HepG2 (cell line): ENCODE results near the gene RING1. TPM values are rescaled to one million over a fixed set of nuclear protein-coding genes. Genes with fewer than 3 reads are reported as not detected.
A peak's percentile ranks its signal among the peaks of the same experiment; 100 is the strongest.

Experiments
- DBP ChIP-seq: sonication (generic); formaldehyde crosslinking; IDR thresholded peaks from 2 replicates; pipeline ENCODE4 v1.4.0; 2020; ENCODE audit warnings: missing genetic modification reagents; ENCODE audit errors: not compliant biosample characterization
- FOXO4 ChIP-seq: sonication (generic); formaldehyde crosslinking; conservative IDR thresholded peaks from 2 replicates; pipeline ENCODE4 v1.8.1; 2023; ENCODE audit warnings: missing genetic modification reagents
- HNRNPH1 ChIP-seq: fragments of 200-400 bp; formaldehyde crosslinking; optimal IDR thresholded peaks from 2 replicates; pipeline ENCODE3; 2017; ENCODE audit warnings: mild to moderate bottlenecking, low read depth, low read length
- JUNB ChIP-seq: sonication (generic); formaldehyde crosslinking; IDR thresholded peaks from 2 replicates; pipeline ENCODE4 v1.8.0; 2022; ENCODE audit warnings: missing genetic modification reagents, mild to moderate bottlenecking, borderline replicate concordance
- KDM5A ChIP-seq: fragments of 200-600 bp; sonication (generic); IDR thresholded peaks from 2 replicates; pipeline ENCODE4 v1.7.0; 2018; ENCODE audit warnings: antibody characterized with exemption, mild to moderate bottlenecking, low read length, borderline replicate concordance
- MXD4 ChIP-seq: IDR thresholded peaks from 2 replicates; pipeline ENCODE4 v1.6.1; 2016; ENCODE audit warnings: mild to moderate bottlenecking, missing biosample characterization, missing genetic modification reagents
- PAXIP1 ChIP-seq: sonication (generic); formaldehyde crosslinking; conservative IDR thresholded peaks from 2 replicates; pipeline ENCODE4 v1.4.0; 2020; ENCODE audit warnings: mild to moderate bottlenecking, missing genetic modification reagents, moderate library complexity
- SMAD1 ChIP-seq: sonication (generic); formaldehyde crosslinking; IDR thresholded peaks from 2 replicates; pipeline ENCODE4 v1.4.0; 2020; ENCODE audit warnings: missing genetic modification reagents, low read depth, mild to moderate bottlenecking, borderline replicate concordance
- SMAD9 ChIP-seq: sonication (generic); formaldehyde crosslinking; IDR thresholded peaks from 2 replicates; pipeline ENCODE4 v1.5.1; 2020; ENCODE audit warnings: mild to moderate bottlenecking, missing genetic modification reagents
- THAP11 ChIP-seq: IDR thresholded peaks from 2 replicates; pipeline ENCODE4 v1.6.1; 2016; ENCODE audit warnings: missing biosample characterization, missing genetic modification reagents
- ZKSCAN5 ChIP-seq: sonication (generic); formaldehyde crosslinking; IDR thresholded peaks from 2 replicates; pipeline ENCODE4 v1.5.1; 2020; ENCODE audit warnings: mild to moderate bottlenecking, missing genetic modification reagents
- ZNF224 ChIP-seq: sonication (generic); formaldehyde crosslinking; IDR thresholded peaks from 2 replicates; pipeline ENCODE4 v1.5.0; 2020; ENCODE audit warnings: mild to moderate bottlenecking, missing genetic modification reagents
- ZNF350 ChIP-seq: sonication (generic); formaldehyde crosslinking; IDR thresholded peaks from 2 replicates; pipeline ENCODE4 v1.4.0; 2020; ENCODE audit warnings: mild to moderate bottlenecking, low read depth, missing genetic modification reagents, borderline replicate concordance
- ZNF615 ChIP-seq: sonication (generic); formaldehyde crosslinking; IDR thresholded peaks from 2 replicates; pipeline ENCODE4 v1.5.0; 2020; ENCODE audit warnings: mild to moderate bottlenecking, missing genetic modification reagents, borderline replicate concordance
- ZNF782 ChIP-seq: sonication (generic); formaldehyde crosslinking; IDR thresholded peaks from 2 replicates; pipeline ENCODE4 v1.4.0; 2020; ENCODE audit warnings: missing genetic modification reagents, mild to moderate bottlenecking, borderline replicate concordance
- polyA plus RNA-seq, 8 experiments: library from polyadenylated mRNA; depleted of rRNA in 3 of 8; stranded (reverse) in 7 of 8; unstranded in 1 of 8; fragments of >200 nt; fragmentation: Illumina TruSeq in 4 of 8; extraction: Trizol in 4 of 8; gene quantifications; 2 replicates each; pipeline versions ENCODE4 v1.2.1 to v1.2.3, GENCODE V29; 2011 to 2016; ENCODE audit warnings: low read depth in 4 of 8, missing spikeins in 1 of 8, mixed read lengths in 1 of 8; ENCODE audit not compliant: insufficient read depth in 1 of 8
- total RNA-seq, 5 experiments: library from RNA; depleted of rRNA; stranded (reverse); fragments of >200 nt; fragmentation: Illumina TruSeq; extraction: Trizol; gene quantifications; 2 replicates each; pipeline ENCODE4 v1.2.3, GENCODE V29; 2016; ENCODE audit warnings: low read depth in 1 of 5
- TF ChIP-seq, protein P1 (sequence below): sonication (generic); formaldehyde crosslinking; IDR thresholded peaks from 2 replicates; pipeline ENCODE4 v1.4.0; 2020; ENCODE audit warnings: missing genetic modification reagents
- TF ChIP-seq, protein P2 (sequence below): sonication (generic); formaldehyde crosslinking; conservative IDR thresholded peaks from 2 replicates; pipeline ENCODE4 v1.8.0; 2022; ENCODE audit warnings: missing genetic modification reagents

Gene RING1
- total and polyA plus RNA-seq, 2 of the 13 experiments (the other 11 are each of a cell fraction or from before 2014, with no cell fraction given), result 23.9 to 33.6 TPM

GRCh38 chr6:33248932-33249731, 40.8 kb downstream of the RING1 start (continued):
- TF ChIP-seq ZKSCAN5 (CRISPR knock-in tag), result no peak
- TF ChIP-seq JUNB, result no peak
- TF ChIP-seq ZNF782 (CRISPR knock-in tag), result peak; percentile 37
- TF ChIP-seq KDM5A, result peak; percentile 52; the same call in 1 of the 2 replicates
- TF ChIP-seq, protein P1, sequence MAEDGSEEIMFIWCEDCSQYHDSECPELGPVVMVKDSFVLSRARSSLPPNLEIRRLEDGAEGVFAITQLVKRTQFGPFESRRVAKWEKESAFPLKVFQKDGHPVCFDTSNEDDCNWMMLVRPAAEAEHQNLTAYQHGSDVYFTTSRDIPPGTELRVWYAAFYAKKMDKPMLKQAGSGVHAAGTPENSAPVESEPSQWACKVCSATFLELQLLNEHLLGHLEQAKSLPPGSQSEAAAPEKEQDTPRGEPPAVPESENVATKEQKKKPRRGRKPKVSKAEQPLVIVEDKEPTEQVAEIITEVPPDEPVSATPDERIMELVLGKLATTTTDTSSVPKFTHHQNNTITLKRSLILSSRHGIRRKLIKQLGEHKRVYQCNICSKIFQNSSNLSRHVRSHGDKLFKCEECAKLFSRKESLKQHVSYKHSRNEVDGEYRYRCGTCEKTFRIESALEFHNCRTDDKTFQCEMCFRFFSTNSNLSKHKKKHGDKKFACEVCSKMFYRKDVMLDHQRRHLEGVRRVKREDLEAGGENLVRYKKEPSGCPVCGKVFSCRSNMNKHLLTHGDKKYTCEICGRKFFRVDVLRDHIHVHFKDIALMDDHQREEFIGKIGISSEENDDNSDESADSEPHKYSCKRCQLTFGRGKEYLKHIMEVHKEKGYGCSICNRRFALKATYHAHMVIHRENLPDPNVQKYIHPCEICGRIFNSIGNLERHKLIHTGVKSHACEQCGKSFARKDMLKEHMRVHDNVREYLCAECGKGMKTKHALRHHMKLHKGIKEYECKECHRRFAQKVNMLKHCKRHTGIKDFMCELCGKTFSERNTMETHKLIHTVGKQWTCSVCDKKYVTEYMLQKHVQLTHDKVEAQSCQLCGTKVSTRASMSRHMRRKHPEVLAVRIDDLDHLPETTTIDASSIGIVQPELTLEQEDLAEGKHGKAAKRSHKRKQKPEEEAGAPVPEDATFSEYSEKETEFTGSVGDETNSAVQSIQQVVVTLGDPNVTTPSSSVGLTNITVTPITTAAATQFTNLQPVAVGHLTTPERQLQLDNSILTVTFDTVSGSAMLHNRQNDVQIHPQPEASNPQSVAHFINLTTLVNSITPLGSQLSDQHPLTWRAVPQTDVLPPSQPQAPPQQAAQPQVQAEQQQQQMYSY (CRISPR knock-in tag), result peak; percentile 86
- TF ChIP-seq FOXO4 (CRISPR knock-in tag), result no peak
- TF ChIP-seq THAP11 (CRISPR knock-in tag), result peak; percentile 76
- TF ChIP-seq, protein P2, sequence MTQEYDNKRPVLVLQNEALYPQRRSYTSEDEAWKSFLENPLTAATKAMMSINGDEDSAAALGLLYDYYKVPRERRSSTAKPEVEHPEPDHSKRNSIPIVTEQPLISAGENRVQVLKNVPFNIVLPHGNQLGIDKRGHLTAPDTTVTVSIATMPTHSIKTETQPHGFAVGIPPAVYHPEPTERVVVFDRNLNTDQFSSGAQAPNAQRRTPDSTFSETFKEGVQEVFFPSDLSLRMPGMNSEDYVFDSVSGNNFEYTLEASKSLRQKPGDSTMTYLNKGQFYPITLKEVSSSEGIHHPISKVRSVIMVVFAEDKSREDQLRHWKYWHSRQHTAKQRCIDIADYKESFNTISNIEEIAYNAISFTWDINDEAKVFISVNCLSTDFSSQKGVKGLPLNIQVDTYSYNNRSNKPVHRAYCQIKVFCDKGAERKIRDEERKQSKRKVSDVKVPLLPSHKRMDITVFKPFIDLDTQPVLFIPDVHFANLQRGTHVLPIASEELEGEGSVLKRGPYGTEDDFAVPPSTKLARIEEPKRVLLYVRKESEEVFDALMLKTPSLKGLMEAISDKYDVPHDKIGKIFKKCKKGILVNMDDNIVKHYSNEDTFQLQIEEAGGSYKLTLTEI (CRISPR knock-in tag), result no peak
- no peak for TF ChIP-seq SMAD9
- TF ChIP-seq SMAD1 (CRISPR knock-in tag), result no peak
- TF ChIP-seq ZNF224 (CRISPR knock-in tag), result peak; percentile 75; the same call in 1 of the 2 replicates
- TF ChIP-seq ZNF615 (CRISPR knock-in tag), result no peak
- no peak for TF ChIP-seq HNRNPH1
- TF ChIP-seq DBP (CRISPR knock-in tag), result no peak
- peak; percentile 88 for TF ChIP-seq PAXIP1 (CRISPR knock-in tag)
- peak; percentile 64; the same call in 1 of the 2 replicates for TF ChIP-seq MXD4 (CRISPR knock-in tag)
- TF ChIP-seq ZNF350 (CRISPR knock-in tag), result peak; percentile 81
